Measurements from ENCODE around the gene NOVA1.

The NOVA1 gene

DNA sequence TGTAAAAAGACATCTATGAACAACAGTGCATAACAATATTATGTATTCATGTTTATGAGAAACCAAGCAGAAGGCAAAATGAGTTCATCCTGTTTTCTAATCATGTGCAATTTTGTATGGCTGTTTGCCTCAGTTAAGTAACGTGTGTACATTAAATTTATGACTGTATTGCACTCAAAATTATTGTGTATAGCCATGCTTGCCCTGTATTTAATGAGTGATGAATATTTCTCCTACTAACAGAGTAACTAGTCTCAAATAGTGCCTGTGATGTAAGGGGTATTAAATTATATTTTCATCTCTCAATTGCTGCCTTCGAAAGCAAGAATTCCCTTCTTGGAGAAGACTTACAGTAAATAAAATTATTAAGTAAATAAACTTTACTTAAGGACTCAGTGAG, 154.2 kb downstream of the NOVA1 start:
- no peak for DNase-seq

DNA sequence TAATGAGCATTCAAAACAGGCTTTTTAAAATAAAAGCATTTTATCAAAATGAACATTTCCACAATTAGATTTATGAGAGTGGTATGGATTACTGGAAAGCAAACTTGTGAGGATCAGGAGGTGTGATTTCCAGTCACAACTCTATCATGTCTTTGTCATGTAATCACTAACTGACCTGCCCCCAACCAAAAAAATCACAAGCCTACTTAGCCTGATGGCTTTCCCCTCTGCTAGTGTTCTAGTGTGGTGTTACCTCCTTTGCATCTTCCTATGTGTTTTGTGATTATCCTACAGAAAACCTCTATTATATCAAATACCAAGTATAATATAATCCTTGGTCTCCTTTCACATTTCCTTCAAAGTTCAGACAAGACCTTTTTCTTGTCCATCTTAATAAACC, 168.6 kb downstream of the NOVA1 start:
- no peak for DNase-seq

DNA sequence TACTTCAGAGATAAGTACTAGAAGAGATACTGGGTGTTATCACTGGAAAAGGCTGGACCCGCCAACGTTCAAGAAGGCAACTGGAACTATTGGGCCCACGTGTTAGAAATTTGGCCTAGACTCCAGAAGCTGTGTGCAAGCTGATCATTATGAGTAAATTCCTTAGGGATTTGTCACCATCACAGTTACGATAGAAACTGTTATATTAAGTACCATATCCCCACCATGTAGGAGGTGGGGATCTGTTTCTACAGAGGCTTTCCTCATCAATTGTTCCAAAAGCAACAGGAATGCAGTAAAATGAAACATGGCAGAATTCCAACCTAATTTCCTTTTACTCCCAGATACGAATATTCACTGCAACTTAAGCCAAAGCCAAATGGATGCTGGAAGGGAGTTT, 170.7 kb downstream of the NOVA1 start:
- no peak for DNase-seq

DNA sequence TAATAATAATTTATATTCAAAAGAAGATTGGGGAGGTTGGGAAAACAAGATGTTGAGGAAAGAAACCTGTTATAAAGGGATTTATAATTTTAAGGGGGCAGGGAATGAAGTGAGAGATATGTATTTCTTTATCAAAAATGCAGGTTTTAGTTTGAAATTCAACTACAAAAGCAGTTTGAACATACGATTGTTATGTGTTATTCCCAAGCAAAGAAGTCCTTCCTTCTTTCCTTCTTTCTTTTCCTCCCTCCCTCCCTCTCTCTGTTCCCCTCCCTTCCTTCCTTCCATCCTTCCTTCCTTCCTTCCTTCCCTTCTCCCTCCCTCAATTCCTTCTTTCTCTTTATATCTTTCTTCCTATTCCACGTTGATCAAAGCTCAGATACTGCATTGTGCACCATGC, 173.3 kb downstream of the NOVA1 start:
- no peak for DNase-seq

DNA sequence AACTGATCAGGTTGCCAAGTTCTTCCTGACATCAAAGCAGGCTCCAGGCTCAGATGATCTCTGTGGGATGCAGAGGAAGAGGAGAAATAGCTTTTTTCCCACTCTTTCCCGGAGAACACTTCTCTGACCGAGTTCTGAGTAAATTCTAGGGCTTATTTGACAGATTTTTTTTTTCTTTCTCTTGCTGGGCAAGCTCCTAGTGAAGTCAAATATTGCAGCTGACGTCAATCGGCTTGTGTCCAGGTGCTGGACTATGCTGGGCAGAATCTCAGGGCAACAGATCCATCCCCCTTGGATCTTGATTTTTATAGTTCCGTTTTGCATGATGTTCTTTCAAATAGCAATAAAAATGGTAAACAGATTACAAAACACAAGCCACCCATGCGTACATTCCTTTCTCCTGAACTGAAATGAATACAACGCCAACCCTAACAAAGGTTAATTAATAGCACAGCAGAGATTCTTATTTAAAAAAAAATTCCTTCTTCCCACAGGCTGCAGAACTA, 182.2 kb downstream of the NOVA1 start:
- no peak for DNase-seq

DNA sequence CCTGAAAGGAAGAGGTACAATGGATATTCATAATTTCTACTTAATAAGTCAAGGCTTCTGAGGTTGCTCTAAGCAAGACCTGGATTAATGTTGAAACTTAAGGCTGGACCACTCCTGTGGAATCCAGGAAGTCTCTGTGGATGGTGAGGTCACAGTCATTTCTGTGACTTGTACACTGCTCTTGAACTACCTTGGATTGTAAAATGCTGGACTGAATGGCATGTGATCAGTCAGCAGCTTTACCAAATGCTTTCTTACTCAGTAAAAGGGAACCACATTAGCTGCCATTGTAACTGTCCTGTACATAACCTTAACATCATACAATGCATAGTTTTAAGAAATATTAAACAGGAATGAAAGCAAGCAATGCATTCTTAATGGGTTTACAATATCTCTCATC, 182.9 kb downstream of the NOVA1 start:
- DNase-seq, result no peak

DNA sequence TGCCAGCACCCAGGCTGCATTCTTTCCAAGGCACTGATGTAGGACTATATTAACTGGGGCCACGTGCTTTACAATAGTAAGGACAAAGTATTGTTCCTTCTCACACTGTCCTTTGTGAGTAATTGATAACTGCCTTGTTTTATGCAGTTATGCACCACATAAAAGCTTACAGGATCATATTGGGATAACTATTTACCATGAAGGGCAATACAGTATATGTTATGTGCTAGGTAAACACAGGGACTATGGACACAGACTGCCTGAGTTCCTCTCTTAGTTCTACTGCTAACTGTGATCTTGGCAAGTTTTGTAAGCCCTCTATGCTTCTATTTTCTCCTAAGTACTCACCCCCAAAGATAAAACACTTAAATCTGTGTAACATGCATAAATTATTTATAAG, 183.7 kb downstream of the NOVA1 start:
- DNase-seq, result no peak

DNA sequence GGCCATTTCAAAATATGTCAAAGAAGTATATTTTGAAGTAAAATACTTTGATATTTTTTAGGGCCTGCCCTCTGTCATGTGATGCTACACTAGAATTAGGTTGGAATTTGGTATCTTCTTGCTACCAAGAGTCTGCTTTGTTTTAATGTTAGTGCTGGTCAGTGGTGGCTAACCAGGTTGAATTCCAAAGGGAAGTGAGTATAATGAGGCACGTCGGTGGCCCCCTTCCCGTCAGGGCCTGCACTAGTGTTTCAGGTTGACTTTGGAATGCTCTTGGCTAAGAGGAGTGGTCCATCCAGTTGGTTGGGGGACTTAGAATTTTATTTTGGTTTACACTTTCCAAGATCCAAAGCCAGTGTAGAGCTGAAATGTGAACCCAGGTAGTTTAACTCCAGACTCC, 185.4 kb downstream of the NOVA1 start:
- no peak for DNase-seq

DNA sequence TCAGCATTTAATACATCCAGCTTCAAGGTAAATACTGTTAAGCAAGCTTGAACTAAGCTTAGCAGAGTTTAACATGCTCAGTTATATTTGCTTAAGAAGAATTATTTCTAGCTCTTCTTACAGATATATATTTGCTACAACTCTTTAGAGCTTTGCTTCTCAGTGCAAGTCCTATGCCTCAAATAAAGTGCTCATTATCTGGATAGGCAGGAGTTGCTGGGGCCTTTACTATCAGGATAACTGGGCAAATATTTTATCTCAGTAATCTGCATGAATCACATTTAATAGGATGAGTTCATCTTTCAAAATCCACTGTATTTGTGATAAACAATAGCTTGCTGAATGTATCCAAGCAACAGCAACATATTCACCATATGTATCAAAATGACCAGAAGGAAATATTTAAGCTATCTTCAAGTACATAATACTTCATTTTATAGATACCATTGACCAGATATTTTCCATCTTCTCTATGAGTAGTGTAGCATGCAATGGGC, 187.6 kb downstream of the NOVA1 start:
- DNase-seq, result no peak

DNA sequence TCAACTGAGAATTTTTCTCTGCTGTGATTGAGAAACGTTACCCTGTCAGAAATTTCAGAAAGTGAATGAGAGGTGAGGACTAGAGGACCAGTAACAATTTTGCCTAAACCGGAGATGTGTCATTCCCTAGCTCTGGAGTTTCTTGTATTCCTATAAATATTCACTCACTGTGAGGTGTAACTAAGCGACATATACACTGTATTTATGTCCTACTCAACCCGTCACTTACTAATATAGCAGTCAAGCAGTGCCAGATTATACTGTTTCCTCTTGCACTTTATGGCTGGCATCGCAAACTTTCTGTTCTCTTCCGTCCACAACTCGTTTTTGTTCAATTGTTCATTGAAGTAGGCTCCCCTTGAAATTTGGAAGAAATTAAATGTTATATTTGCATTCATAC, 192.9 kb downstream of the NOVA1 start:
- DNase-seq, result no peak

DNA sequence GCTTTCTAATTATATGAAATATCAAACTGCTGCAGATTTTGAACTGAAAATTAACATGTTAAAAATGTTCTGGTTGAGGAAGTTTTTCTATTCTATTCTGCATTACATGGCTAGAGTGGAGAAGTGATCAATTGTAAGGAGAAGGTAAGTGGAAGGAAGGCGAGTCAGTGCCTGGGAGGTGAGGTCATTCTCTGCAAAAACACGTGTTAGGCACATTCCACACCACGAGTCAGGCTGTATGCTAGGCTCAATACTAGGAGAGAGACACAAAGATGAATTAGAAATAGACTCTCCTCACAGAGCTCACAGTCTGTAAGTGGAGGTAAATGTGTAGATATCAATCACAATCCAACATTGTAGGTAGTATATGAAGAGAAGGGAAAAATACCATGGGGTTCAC, 194.1 kb downstream of the NOVA1 start:
- no peak for DNase-seq

DNA sequence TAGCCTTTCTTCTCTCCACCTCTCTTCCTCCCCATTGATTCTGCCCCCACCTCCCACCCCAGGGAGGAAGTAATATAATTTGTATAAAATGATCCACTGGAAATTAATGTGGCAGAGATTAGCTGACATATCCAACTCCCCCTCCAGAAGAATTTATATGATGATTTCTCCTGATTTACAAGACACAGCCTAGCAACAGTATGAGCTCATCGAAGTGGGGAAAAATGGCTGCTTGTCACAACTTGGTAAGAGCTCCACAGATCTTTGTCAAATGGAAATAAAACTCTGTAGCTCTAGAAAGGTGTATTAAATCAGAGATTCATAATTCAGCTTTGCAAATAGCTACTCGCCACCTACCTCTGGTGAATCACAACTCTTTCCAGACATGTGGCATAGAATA, 195.7 kb downstream of the NOVA1 start:
- DNase-seq, result no peak

DNA sequence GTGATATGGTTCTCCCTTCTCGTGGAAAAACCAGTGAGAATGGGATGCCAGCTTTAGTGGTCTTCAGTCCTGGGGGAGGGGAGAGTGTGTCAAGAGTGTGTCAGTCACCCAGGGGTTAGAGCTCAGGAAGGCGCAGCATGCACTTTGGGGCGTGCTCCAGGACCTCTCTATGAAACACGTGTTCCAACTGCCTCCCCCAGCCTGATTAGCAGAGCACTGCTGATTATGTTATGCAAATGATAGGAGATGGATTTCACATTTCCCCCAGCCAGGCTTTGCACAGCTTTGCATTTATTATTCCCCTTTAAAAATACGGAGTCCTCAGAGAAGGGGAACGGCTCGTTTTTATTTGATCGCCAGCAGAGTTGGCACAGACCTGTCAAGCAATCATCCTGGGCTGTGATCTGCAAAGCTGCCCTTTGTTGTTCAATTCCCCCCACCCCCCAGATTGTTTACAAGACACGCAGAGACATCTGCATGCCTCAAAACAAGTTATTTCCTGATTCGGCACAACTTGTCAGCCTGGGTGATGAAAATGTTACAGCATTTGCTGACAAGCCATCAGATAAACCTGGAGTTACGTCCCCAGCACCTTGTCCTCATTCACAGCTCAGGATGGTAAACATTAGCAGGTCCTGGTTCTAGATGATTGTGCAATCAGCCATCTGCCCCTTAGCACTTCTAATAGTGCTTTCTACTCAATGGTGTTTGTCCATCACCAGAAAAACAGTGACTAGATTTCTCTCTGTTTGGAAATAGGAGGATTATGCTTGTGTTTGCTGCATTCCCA, 196.5 kb downstream of the NOVA1 start:
- DNase-seq, result no peak

DNA sequence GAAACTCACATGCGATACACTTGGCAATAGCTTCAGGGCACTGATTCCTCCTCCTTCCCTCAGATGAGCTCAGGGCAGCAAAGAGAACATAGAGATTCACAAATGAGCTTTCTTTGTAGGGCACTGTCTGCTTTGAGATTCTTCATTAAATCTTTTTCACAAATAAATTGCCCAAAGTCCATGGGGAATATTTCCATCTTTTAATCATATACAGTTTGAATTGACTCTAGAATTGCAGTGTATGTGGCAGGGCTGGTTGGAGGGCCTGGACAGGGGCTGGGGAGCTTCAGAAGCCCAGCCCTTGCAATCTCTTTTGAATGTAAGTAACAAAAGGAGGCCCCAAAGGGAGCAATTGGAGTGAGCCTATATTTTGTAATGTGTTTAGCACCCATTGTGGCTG, 197.5 kb downstream of the NOVA1 start:
- no peak for DNase-seq

DNA sequence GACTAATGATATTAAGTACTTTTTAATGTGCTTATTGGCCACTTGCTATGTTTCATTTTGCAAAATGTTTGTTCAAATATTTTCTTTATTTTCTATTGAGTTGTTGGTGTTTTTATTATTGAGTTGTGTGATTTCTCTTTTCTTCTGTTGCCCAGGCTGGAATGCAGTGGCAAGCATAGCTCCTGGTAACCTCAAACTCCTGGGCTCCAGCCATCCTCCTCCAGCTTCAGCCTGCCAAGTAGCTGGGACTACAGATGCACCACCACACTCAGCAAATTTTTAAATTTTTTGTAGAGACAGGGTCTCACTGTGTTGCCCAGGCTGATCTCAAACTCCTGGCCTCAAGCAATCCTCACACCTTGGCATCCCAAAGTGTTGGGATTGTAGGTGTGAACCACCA, 199.2 kb downstream of the NOVA1 start:
- no peak for DNase-seq

All from Kasumi-1 (cell line).